Activated T-cell treated with anti-CD3 and anti-CD28 coated beads, Interleukin-2, amount 50 U/mL, for 24 hours (primary cell): ENCODE data around the gene KCNQ1.
A peak's percentile ranks its signal among the peaks of the same experiment; 100 is the strongest.

Experiments used
- DNase-seq: peaks from one replicate; pipeline ENCODE4 v3.0.0-alpha.2; 2020
- H3K27ac Mint-ChIP-seq: 2 replicates; pipeline ENCODE4 v1.8.0; 2020; ENCODE audit warnings: mild to moderate bottlenecking, mixed read lengths
- H3K27me3 Mint-ChIP-seq: 2 replicates; pipeline ENCODE4 v1.8.0; 2020; ENCODE audit warnings: mixed read lengths
- H3K36me3 Mint-ChIP-seq: 2 replicates; pipeline ENCODE4 v1.8.0; 2020; ENCODE audit warnings: low read depth, mixed read lengths
- H3K4me1 Mint-ChIP-seq: 2 replicates; pipeline ENCODE4 v1.8.0; 2020; ENCODE audit warnings: low read depth, mixed read lengths
- H3K4me3 Mint-ChIP-seq: 2 replicates; pipeline ENCODE4 v1.8.0; 2020; ENCODE audit warnings: mild to moderate bottlenecking, moderate library complexity, mixed read lengths
- H3K9me3 Mint-ChIP-seq: 2 replicates; pipeline ENCODE4 v1.8.0; 2020; ENCODE audit warnings: mixed read lengths

The KCNQ1 gene

GRCh38 chr11:2789791-2790567 lies 345.2 kb downstream of the KCNQ1 start:
- DNase-seq, result peak; percentile 28
- no peak overlapping the region for H3K4me3 Mint-ChIP-seq
- peaks cover 4% of the 10 kb centered on the region for H3K4me1 Mint-ChIP-seq
- no peaks in the 10 kb centered on the region for H3K9me3 Mint-ChIP-seq
- H3K27me3 Mint-ChIP-seq, result no peaks in the 10 kb centered on the region
- H3K27ac Mint-ChIP-seq, result no peak overlapping the region
- H3K36me3 Mint-ChIP-seq, result no peaks in the 10 kb centered on the region

DNA sequence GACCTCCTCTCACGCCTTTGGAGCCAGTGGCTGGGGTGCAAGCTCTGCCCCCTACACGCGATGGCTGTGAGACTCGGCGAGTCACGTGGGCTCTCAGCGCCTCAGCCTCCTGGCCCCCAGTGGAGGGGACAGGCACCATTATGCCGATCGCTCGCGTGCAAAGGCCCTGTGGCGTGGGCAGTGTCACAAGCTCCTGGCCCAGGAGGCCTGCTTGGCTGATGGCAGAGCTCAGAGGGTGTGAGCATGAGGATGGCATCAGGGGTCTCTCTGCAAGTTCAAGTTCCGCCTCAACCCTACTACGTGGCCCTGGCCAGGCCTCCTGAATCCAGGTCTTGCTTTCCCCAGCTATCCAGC lies 345.7 kb downstream of the KCNQ1 start:
- Mint-ChIP-seq H3K27me3 (no peaks in the 10 kb centered on the region), H3K4me1 (peaks cover 4% of the 10 kb centered on the region), H3K4me3 (no peak overlapping the region), H3K27ac (peak overlapping the region; percentile 18), H3K36me3 (no peaks in the 10 kb centered on the region), H3K9me3 (no peaks in the 10 kb centered on the region)
- no peak for DNase-seq

DNA sequence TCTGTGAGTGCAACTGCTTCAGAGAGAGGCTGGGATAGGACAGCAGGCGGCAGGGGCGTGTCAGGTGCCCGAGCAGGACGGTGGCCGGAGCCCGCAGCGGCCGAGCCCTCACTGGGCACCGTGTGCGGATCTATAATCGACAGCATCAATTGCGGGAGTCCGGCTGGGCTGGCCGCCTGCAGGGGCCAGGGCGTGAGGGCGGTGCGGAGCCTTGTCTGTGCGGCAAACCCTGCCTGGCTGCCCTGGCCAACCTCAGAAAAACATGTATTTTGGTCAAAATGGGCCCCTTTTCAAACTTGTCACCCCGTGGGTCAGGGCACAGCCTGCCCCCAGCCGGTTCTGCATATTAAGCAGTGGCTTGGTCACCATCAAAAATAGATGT lies 346.3 kb downstream of the KCNQ1 start:
- no peak for DNase-seq
- Mint-ChIP-seq H3K4me1 (peaks cover 4% of the 10 kb centered on the region), H3K9me3 (no peaks in the 10 kb centered on the region), H3K27ac (peak overlapping the region; percentile 18), H3K27me3 (no peaks in the 10 kb centered on the region), H3K36me3 (no peaks in the 10 kb centered on the region), H3K4me3 (peak overlapping the region; percentile 6)

- no peaks in the 10 kb centered on the region for H3K9me3 Mint-ChIP-seq
- H3K27ac Mint-ChIP-seq, result peak overlapping the region; percentile 88
- H3K4me1 Mint-ChIP-seq, result peaks cover 4% of the 10 kb centered on the region
- no peaks in the 10 kb centered on the region for H3K27me3 Mint-ChIP-seq
- DNase-seq, result peak; percentile 72
- H3K36me3 Mint-ChIP-seq, result no peaks in the 10 kb centered on the region
- H3K4me3 Mint-ChIP-seq, result peak overlapping the region; percentile 65
Measured at GRCh38 chr11:2791521-2792380, 346.9 kb downstream of the KCNQ1 start.

DNA sequence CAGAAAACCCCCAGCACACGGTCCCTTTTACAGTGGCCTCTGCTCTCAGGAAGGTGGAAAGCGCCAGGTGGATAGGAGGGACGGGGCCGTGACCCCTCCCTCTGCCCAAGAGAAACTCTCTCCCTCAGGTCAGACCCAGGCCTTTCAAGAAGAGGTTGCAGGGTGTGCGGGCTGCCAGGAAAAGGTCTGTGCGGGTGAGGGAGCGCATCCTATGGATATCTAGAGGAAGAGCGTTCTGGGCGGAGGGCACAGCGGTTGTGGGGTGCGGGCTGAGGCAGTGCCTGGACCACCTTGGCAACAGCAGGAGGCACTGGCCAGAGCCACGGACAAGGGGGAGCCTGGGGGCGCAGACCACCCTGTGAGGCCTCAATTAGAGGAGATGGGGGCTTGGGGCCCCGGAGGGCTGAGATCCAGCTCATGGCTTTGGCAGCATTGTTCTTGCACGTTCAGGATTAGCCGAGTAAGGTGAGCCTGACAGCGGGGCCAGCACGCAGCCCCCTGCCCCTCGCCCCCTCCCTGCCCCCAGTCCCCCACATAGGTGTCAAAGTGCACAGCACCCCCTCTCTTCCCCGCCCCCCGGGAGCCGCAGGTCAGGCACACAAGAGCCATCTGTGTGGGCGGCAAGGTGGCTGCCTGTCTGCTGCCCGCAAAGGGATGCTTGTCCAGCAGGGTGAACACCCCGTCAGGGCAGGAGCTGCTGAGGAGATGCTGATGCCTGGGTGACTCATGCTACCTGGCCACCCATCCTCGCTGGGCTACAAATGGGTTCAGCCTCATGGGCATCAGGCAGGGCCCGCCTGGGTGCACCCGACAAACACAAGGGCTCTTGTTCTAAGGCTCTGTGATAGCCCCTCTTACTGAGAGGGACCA lies 347.8 kb downstream of the KCNQ1 start:
- peak overlapping the region; percentile 65 for H3K4me3 Mint-ChIP-seq
- peak overlapping the region; percentile 88 for H3K27ac Mint-ChIP-seq

DNA sequence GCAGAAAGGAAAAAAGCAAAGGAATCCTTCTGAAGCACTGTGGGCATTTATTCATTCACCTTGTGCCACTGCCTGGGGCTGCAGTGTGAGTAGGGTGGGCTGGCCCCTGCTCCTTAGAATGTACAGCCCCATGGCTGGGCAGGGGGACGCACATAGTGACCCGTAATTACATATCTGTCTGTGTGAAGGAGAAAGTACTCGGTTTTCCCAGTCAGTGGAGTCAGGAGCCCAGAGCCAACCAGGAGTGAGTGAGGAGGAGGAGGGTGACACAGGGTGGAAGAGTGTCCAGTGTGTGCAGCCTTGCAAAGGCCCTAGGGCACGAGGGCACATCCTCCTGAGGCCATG lies 348.9 kb downstream of the KCNQ1 start:
- H3K27me3 Mint-ChIP-seq, result no peaks in the 10 kb centered on the region
- no peaks in the 10 kb centered on the region for H3K36me3 Mint-ChIP-seq
- no peaks in the 10 kb centered on the region for H3K9me3 Mint-ChIP-seq

More for the DNA sequence above, 347.8 kb downstream of the KCNQ1 start:
- no peaks in the 10 kb centered on the region for H3K9me3 Mint-ChIP-seq
- peaks cover 4% of the 10 kb centered on the region for H3K4me1 Mint-ChIP-seq
- no peaks in the 10 kb centered on the region for H3K27me3 Mint-ChIP-seq
- DNase-seq, result no peak
- no peaks in the 10 kb centered on the region for H3K36me3 Mint-ChIP-seq

GRCh38 chr11:2794046-2794967 lies 349.5 kb downstream of the KCNQ1 start:
- H3K4me1 Mint-ChIP-seq, result peaks cover 4% of the 10 kb centered on the region
- no peaks in the 10 kb centered on the region for H3K9me3 Mint-ChIP-seq
- H3K36me3 Mint-ChIP-seq, result no peaks in the 10 kb centered on the region
- H3K27me3 Mint-ChIP-seq, result no peaks in the 10 kb centered on the region
- DNase-seq, result no peak
- H3K4me3 Mint-ChIP-seq, result no peak overlapping the region
- no peak overlapping the region for H3K27ac Mint-ChIP-seq

More for the DNA sequence above, 348.9 kb downstream of the KCNQ1 start:
- DNase-seq, result no peak
- Mint-ChIP-seq H3K27ac (no peak overlapping the region), H3K4me1 (peaks cover 4% of the 10 kb centered on the region), H3K4me3 (no peak overlapping the region)

GRCh38 chr11:2794968-2795322 lies 350.1 kb downstream of the KCNQ1 start:
- Mint-ChIP-seq H3K4me1 (peaks cover 4% of the 10 kb centered on the region), H3K27ac (no peak overlapping the region), H3K4me3 (no peak overlapping the region), H3K36me3 (no peaks in the 10 kb centered on the region), H3K9me3 (no peaks in the 10 kb centered on the region), H3K27me3 (no peaks in the 10 kb centered on the region)
- peak; percentile 27 for DNase-seq

DNA sequence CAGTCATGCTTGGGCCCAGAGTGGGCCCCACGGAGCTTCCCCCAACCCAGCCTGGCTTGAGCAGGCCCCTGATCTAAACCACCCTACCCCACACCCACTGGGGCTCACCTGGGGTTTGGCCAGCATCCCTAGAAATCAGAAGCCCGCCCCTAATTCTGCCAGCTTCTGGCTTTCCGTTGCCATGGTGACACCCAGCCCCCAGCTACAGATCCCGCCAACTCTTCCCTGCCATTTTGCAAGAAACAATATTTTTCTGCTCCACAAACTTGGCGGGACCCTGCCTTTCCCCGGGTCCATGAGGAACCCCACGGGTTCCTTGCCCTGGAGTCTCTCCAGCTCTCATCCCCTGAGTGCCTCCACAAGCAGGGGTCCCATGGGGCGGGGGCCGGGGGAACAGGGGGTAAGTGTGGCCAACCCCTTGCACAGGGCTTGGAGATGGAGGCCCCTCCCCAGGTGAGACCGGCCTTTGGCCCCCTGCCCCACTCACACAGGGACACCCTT lies 350.7 kb downstream of the KCNQ1 start:
- Mint-ChIP-seq H3K27ac (no peak overlapping the region), H3K4me1 (peaks cover 4% of the 10 kb centered on the region), H3K36me3 (no peaks in the 10 kb centered on the region), H3K9me3 (no peaks in the 10 kb centered on the region), H3K27me3 (no peaks in the 10 kb centered on the region), H3K4me3 (no peak overlapping the region)
- DNase-seq, result peak; percentile 5

DNA sequence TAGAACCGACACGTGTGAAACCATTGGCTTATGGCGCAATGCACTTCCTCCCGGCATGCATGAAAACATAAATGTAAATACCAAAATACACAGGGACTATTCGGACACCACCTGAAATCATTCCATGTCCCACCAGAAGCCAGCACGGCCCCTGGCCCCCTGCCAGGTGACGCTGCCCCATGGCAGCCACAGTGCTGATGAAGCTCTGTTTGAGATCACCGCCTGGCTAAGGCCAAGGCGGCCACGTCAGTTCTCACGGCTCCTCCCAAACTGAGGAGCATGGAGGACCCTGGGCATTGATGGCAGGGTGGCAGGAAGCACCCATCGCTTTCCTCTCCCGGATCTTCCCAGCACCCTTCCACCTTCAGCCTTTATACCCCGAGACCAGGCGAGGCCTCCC lies 351.3 kb downstream of the KCNQ1 start:
- DNase-seq, result no peak
- H3K27ac Mint-ChIP-seq, result no peak overlapping the region
- peaks cover 4% of the 10 kb centered on the region for H3K4me1 Mint-ChIP-seq
- H3K9me3 Mint-ChIP-seq, result no peaks in the 10 kb centered on the region
- H3K4me3 Mint-ChIP-seq, result no peak overlapping the region
- no peaks in the 10 kb centered on the region for H3K36me3 Mint-ChIP-seq
- no peaks in the 10 kb centered on the region for H3K27me3 Mint-ChIP-seq

- H3K36me3 Mint-ChIP-seq, result no peaks in the 10 kb centered on the region
- H3K9me3 Mint-ChIP-seq, result no peaks in the 10 kb centered on the region
- H3K4me3 Mint-ChIP-seq, result no peak overlapping the region
- H3K27ac Mint-ChIP-seq, result no peak overlapping the region
- H3K4me1 Mint-ChIP-seq, result peaks cover 4% of the 10 kb centered on the region
- no peaks in the 10 kb centered on the region for H3K27me3 Mint-ChIP-seq
- peak; percentile 13 for DNase-seq
Measured at GRCh38 chr11:2796508-2797113, 351.8 kb downstream of the KCNQ1 start.

GRCh38 chr11:2797121-2797711 lies 352.4 kb downstream of the KCNQ1 start:
- Mint-ChIP-seq H3K27me3 (no peaks in the 10 kb centered on the region), H3K9me3 (no peaks in the 10 kb centered on the region), H3K4me1 (peaks cover 2% of the 10 kb centered on the region), H3K27ac (no peak overlapping the region), H3K4me3 (no peak overlapping the region), H3K36me3 (no peaks in the 10 kb centered on the region)
- peak; percentile 21 for DNase-seq

DNA sequence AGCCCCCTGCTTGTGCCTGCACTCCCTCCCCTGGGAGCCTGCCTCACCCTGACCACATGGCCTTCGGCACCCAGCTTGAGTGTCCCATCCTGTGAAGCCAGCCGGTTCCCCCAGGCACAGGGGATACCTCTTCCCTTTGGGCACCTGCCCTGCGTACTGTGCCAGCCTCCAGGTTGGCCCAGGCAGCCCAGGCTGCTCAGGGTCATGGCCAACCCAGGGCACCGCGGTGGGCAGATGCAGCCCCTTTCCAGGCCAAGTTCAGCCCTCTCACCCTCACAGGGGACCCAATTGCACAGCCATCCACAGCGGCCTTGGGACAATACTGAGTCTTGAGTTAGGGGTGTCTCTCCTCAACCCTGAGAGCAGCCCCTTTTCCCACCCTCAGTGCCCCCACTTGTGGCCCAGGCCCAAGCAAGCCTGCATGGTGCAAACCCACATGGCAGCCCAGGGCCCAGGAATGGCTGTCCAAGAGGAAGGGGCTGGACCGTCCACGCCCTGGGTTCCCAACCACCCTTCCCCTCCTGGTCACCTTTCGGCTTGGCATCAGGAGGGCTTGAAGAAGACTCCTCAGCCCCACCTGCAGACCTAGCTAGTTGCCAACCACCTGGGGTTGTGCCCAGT lies 353.0 kb downstream of the KCNQ1 start:
- peak; percentile 15 for DNase-seq
- H3K9me3 Mint-ChIP-seq, result no peaks in the 10 kb centered on the region

More for the DNA sequence above, 353.0 kb downstream of the KCNQ1 start:
- no peaks in the 10 kb centered on the region for H3K4me1 Mint-ChIP-seq
- H3K36me3 Mint-ChIP-seq, result no peaks in the 10 kb centered on the region
- no peaks in the 10 kb centered on the region for H3K27me3 Mint-ChIP-seq
- H3K4me3 Mint-ChIP-seq, result no peak overlapping the region
- H3K27ac Mint-ChIP-seq, result no peak overlapping the region
